Peyer's patch (tissue), 4 donors: ENCODE data around the gene PTP4A2.
"Not testable (repeated sequence)": the region's sequence is repeated elsewhere in the genome, so short reads cannot be mapped to it uniquely, and the experiment has no call there.

Experiments
- POLR2A ChIP-seq, 2 donors: fragments of 450-650 bp; IDR thresholded peaks; one replicate each; pipeline ENCODE4 v1.5.1; 2017; ENCODE audit warnings: antibody characterized with exemption in 2 of 2, mild to moderate bottlenecking in 2 of 2, moderate library complexity in 2 of 2
- TF ChIP-seq, protein P1 (sequence below), 6 experiments: fragments of 450-650 bp in 4 of 6; fragments of 200-600 bp in 2 of 6; sonication (generic) in 1 of 6; IDR thresholded peaks; one replicate each; pipeline ENCODE4 v1.5.1; 2017 to 2019; ENCODE audit warnings: antibody characterized with exemption in 6 of 6, mild to moderate bottlenecking in 3 of 6, moderate library complexity in 1 of 6

DNA sequence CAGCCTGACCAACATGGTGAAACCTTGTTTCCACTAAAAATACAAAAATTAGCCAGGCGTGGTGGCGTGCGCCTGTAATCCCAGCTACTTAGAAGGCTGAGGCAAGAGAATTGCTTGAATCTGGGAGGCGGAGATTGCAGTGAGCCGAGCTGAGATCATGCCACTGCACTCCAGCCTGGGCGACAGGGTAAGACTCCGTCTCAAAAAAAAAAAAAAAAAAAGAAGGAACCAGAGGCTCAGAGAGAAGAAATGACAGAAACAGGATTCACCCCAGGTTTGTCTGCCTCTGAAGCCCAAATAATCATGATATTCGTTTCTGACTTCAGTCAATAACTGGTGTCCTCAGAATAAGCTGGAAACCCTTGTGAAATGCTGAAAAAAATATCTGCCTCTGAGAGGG is 3.9 kb upstream of the PTP4A2 start:
- TF ChIP-seq, protein P1, sequence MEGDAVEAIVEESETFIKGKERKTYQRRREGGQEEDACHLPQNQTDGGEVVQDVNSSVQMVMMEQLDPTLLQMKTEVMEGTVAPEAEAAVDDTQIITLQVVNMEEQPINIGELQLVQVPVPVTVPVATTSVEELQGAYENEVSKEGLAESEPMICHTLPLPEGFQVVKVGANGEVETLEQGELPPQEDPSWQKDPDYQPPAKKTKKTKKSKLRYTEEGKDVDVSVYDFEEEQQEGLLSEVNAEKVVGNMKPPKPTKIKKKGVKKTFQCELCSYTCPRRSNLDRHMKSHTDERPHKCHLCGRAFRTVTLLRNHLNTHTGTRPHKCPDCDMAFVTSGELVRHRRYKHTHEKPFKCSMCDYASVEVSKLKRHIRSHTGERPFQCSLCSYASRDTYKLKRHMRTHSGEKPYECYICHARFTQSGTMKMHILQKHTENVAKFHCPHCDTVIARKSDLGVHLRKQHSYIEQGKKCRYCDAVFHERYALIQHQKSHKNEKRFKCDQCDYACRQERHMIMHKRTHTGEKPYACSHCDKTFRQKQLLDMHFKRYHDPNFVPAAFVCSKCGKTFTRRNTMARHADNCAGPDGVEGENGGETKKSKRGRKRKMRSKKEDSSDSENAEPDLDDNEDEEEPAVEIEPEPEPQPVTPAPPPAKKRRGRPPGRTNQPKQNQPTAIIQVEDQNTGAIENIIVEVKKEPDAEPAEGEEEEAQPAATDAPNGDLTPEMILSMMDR (IDR thresholded peaks at IDR 0.05), result not testable (repeated sequence)
- not testable (repeated sequence) for TF ChIP-seq POLR2A (IDR thresholded peaks at IDR 0.05)
